ENCODE measurements around the gene ACAP3.

The ACAP3 gene

GRCh38 chr1:1268284-1268682, 39.4 kb downstream of the ACAP3 start:
- TF ChIP-seq, protein P1, sequence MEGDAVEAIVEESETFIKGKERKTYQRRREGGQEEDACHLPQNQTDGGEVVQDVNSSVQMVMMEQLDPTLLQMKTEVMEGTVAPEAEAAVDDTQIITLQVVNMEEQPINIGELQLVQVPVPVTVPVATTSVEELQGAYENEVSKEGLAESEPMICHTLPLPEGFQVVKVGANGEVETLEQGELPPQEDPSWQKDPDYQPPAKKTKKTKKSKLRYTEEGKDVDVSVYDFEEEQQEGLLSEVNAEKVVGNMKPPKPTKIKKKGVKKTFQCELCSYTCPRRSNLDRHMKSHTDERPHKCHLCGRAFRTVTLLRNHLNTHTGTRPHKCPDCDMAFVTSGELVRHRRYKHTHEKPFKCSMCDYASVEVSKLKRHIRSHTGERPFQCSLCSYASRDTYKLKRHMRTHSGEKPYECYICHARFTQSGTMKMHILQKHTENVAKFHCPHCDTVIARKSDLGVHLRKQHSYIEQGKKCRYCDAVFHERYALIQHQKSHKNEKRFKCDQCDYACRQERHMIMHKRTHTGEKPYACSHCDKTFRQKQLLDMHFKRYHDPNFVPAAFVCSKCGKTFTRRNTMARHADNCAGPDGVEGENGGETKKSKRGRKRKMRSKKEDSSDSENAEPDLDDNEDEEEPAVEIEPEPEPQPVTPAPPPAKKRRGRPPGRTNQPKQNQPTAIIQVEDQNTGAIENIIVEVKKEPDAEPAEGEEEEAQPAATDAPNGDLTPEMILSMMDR (IDR thresholded peaks at IDR 0.05; ENCODE audit: control insufficient read depth, extremely low read depth, insufficient read depth), result no peak
- H3K4me3 ChIP-seq (ENCODE audit: low read depth, low read length), result no peak overlapping the region
- no peak for DNase-seq (ENCODE audit: low read depth)

- DNase-seq (ENCODE audit: low read depth), result no peak
- no peak overlapping the region for H3K4me3 ChIP-seq (ENCODE audit: low read depth, low read length)
- TF ChIP-seq, protein P1 (IDR thresholded peaks at IDR 0.05; ENCODE audit: control insufficient read depth, extremely low read depth, insufficient read depth), result no peak
Measured at GRCh38 chr1:1267488-1268283, 40.0 kb downstream of the ACAP3 start.

DNA sequence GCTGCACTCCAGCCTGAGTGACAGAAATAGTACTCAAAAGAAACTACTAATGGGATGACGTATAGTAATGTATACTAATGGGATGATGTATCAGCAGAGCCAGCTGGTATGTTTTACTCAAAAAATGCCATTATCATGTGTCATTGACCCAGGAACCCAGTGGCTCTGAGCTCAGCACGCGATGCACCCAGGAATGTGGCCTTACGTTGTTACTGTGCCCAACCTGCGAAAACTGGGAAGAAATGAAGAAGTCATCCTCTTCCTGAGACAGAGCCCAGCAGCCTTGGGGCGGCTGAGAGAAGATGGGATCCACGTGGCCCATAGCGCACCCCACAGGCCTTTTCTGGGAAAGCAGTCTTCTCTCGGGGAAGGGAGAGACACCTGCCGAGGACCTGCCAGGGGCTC, 42.9 kb downstream of the ACAP3 start:
- DNase-seq (ENCODE audit: low read depth), result no peak
- TF ChIP-seq, protein P1 (IDR thresholded peaks at IDR 0.05; ENCODE audit: control insufficient read depth, extremely low read depth, insufficient read depth), result no peak
- H3K4me3 ChIP-seq (ENCODE audit: low read depth, low read length), result no peak overlapping the region

- TF ChIP-seq, protein P1 (IDR thresholded peaks at IDR 0.05; ENCODE audit: control insufficient read depth, extremely low read depth, insufficient read depth), result no peak
- H3K4me3 ChIP-seq (ENCODE audit: low read depth, low read length), result no peak overlapping the region
- DNase-seq (ENCODE audit: low read depth), result no peak
Measured at GRCh38 chr1:1264026-1264425, 43.7 kb downstream of the ACAP3 start.

GRCh38 chr1:1262758-1263157, 45.0 kb downstream of the ACAP3 start:
- TF ChIP-seq, protein P1 (IDR thresholded peaks at IDR 0.05; ENCODE audit: control insufficient read depth, extremely low read depth, insufficient read depth), result no peak
- no peak for DNase-seq (ENCODE audit: low read depth)
- no peak overlapping the region for H3K4me3 ChIP-seq (ENCODE audit: low read depth, low read length)

DNA sequence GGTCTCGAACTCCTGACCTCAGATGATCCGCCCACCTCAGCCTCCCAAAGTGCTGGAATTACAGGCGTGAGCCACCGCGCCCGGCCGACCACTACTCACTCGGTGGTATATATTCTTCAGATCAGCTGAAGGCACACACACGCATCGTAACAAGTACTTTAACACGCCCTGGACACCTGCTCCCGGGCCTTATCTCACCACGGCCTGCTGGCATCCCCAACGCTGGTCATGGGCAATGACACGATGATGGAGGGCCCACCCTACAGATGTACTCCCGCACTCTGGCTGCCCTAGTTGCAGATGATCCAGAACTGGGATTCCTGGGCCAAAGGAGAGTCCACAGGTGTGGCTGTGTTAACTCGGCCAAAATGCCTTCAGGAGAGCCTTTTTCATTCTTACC, 45.7 kb downstream of the ACAP3 start:
- H3K4me3 ChIP-seq (ENCODE audit: low read depth, low read length), result no peak overlapping the region
- DNase-seq (ENCODE audit: low read depth), result no peak
- TF ChIP-seq, protein P1 (IDR thresholded peaks at IDR 0.05; ENCODE audit: control insufficient read depth, extremely low read depth, insufficient read depth), result no peak
